Activated naive CD8-positive, alpha-beta T cell treated with anti-CD3 and anti-CD28 coated beads, Interleukin-2, amount 50 U/mL, for 24 hours (primary cell): ENCODE measurements around the gene GRIP1.

ENCODE experiments used
- ATAC-seq: fragments of 150-1000 bp; cut with Tn5 transposase; one replicate; pipeline ENCODE4 v1.10.0; 2021
- DNase-seq: peaks from one replicate; pipeline ENCODE4 v3.0.0; 2021
- H3K27ac Mint-ChIP-seq: one replicate; pipeline ENCODE4 v1.8.0; 2021; ENCODE audit warnings: mild to moderate bottlenecking, mixed read lengths
- H3K27me3 Mint-ChIP-seq: one replicate; pipeline ENCODE4 v1.8.0; 2021; ENCODE audit warnings: mixed read lengths
- H3K36me3 Mint-ChIP-seq: one replicate; pipeline ENCODE4 v1.8.0; 2021; ENCODE audit warnings: low read depth, mixed read lengths
- H3K4me1 Mint-ChIP-seq: one replicate; pipeline ENCODE4 v1.8.0; 2021; ENCODE audit warnings: mixed read lengths
- H3K4me3 Mint-ChIP-seq: one replicate; pipeline ENCODE4 v1.8.0; 2021; ENCODE audit warnings: mild to moderate bottlenecking, moderate library complexity, mixed read lengths
- H3K9me3 Mint-ChIP-seq: one replicate; pipeline ENCODE4 v1.8.0; 2021; ENCODE audit warnings: mixed read lengths

Gene GRIP1

GRCh38 chr12:66707002-66707697 is 28.3 kb upstream of the GRIP1 start:
- no peaks in the 10 kb centered on the region for H3K36me3 Mint-ChIP-seq
- peaks cover 2% of the 10 kb centered on the region for H3K27me3 Mint-ChIP-seq
- no peak for DNase-seq
- no peaks in the 10 kb centered on the region for H3K9me3 Mint-ChIP-seq
- ATAC-seq, result no peak
- H3K4me3 Mint-ChIP-seq, result no peak overlapping the region
- H3K27ac Mint-ChIP-seq, result no peak overlapping the region
- peaks cover 17% of the 10 kb centered on the region for H3K4me1 Mint-ChIP-seq

DNA sequence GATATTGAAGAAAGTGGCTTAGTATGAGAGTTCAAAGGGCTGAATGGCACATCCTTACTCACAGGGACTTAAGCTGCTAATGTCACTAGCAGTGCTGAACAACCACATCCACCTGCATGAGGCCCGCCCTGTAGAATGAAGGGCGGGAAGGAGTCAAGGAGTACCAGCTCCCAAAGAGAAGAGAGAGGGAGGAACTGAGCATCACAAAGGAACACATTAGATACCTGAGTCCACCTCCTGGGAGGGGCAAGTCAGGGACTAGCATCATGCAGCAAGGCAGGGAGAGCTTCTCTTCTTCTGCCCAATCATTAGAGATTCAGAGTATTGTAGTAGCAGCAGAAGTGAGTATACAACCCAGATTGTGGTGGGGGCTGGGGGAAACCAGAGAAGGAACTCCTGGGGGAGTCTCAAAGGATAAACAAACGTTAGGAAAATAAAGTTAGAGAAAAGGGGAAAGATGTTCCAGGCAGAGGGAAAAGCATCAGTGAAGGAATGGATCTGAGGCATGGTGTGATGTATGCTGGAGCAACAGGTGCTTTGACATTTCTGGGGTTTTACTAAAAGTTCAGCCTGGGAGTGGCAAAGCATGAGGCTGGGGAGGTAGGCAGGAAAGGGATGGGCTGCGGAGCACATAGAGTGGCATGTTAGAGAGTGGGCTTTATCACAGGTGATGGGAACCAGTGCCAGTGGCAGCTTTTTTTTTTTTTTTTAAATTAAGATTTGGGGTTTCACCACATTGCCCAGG is 21.0 kb upstream of the GRIP1 start:
- no peaks in the 10 kb centered on the region for H3K9me3 Mint-ChIP-seq
- no peaks in the 10 kb centered on the region for H3K36me3 Mint-ChIP-seq
- peaks cover 21% of the 10 kb centered on the region for H3K4me1 Mint-ChIP-seq
- no peak for DNase-seq
- no peak overlapping the region for H3K27ac Mint-ChIP-seq
- no peak for ATAC-seq
- H3K27me3 Mint-ChIP-seq, result peaks cover 2% of the 10 kb centered on the region
- no peak overlapping the region for H3K4me3 Mint-ChIP-seq

- Mint-ChIP-seq H3K4me1 (peaks cover 21% of the 10 kb centered on the region), H3K36me3 (no peaks in the 10 kb centered on the region), H3K27me3 (no peaks in the 10 kb centered on the region), H3K4me3 (no peak overlapping the region), H3K27ac (no peak overlapping the region), H3K9me3 (no peaks in the 10 kb centered on the region)
- DNase-seq, result no peak
- no peak for ATAC-seq
These were observed 19.7 kb upstream of the GRIP1 start for GRCh38 chr12:66698558-66698957.

DNA sequence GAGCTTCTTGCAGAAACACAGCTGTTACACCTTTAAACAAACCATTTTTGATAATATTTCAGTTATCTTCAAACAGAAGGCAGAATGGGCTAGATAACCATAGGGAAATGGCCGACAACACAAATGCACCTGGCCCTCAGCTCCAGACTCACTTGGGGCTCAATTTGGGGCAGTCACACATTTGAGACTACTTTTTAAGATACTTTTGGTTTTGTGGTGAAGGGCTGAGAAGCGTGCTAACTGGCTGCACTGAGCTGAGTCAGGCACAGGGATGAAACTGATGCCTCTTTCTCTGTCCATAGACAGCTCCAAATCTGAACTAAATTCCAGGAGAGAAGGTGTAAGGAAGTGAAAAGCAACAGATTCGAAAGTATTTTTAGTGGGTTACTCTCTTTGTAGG is 18.5 kb upstream of the GRIP1 start:
- peak; percentile 26 for ATAC-seq
- no peaks in the 10 kb centered on the region for H3K36me3 Mint-ChIP-seq
- no peak for DNase-seq
- no peak overlapping the region for H3K27ac Mint-ChIP-seq
- peaks cover 21% of the 10 kb centered on the region for H3K4me1 Mint-ChIP-seq
- H3K4me3 Mint-ChIP-seq, result no peak overlapping the region
- no peaks in the 10 kb centered on the region for H3K9me3 Mint-ChIP-seq
- H3K27me3 Mint-ChIP-seq, result no peaks in the 10 kb centered on the region

GRCh38 chr12:66694666-66695613 is 16.1 kb upstream of the GRIP1 start:
- ATAC-seq (no peak), DNase-seq (no peak)
- H3K27me3 Mint-ChIP-seq, result no peaks in the 10 kb centered on the region
- peaks cover 23% of the 10 kb centered on the region for H3K4me1 Mint-ChIP-seq
- H3K27ac Mint-ChIP-seq, result no peak overlapping the region
- H3K9me3 Mint-ChIP-seq, result no peaks in the 10 kb centered on the region
- H3K36me3 Mint-ChIP-seq, result no peaks in the 10 kb centered on the region
- no peak overlapping the region for H3K4me3 Mint-ChIP-seq

DNA sequence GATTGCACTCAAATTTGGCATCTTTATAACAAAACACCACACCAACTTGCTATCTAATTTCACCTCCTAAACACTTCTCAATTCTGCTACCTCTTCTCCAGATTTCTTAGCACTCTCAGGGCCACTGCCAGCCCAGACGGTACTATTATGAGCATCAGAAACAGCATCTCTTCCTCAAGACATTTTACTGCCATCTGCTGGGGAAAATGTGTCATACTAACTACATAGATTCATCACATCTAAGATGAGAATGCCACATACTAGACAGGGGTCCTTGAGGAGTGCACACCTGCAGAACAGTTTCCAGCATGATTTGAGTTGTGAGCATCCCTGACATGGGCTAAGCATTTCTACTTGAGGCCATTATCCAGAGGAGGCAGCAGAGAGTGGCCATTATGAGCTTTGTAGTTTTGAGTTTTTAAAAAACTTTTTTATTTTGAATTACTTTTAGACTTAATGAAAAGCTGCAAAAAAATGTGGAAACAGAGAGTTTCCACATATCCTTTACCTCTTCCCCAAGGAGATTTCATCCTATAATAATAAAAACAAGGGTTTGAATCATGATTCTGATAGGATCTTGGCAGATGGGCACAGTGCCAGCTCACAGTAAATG is 15.1 kb upstream of the GRIP1 start:
- H3K27me3 Mint-ChIP-seq, result no peaks in the 10 kb centered on the region
- no peaks in the 10 kb centered on the region for H3K9me3 Mint-ChIP-seq
- H3K27ac Mint-ChIP-seq, result no peak overlapping the region
- no peak overlapping the region for H3K4me3 Mint-ChIP-seq
- ATAC-seq, result peak; percentile 76
- no peak for DNase-seq
- H3K36me3 Mint-ChIP-seq, result no peaks in the 10 kb centered on the region
- peaks cover 18% of the 10 kb centered on the region for H3K4me1 Mint-ChIP-seq

DNA sequence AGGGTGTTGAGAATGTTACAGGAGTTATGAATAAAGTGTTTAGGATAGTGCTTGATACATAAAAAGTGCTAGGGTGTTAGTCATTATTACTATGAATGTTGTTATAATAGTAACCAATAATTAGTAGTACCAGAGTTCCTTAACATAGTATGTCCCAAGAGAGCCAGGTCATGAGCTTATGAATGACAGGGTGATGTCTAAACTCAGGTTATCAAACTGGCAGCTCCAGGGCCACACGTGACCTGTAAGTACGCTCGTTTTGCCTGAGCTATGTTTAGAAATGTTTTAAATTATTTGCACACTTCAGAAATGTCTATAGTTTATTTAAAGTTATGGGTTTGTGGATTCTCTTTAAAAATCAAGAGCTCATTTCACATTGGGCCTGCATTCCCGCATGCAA is 14.1 kb upstream of the GRIP1 start:
- Mint-ChIP-seq H3K27me3 (no peaks in the 10 kb centered on the region), H3K4me1 (peaks cover 8% of the 10 kb centered on the region), H3K36me3 (no peaks in the 10 kb centered on the region), H3K9me3 (no peaks in the 10 kb centered on the region), H3K4me3 (no peak overlapping the region), H3K27ac (no peak overlapping the region)
- no peak for ATAC-seq
- DNase-seq, result no peak

GRCh38 chr12:66692170-66692569 is 13.3 kb upstream of the GRIP1 start:
- no peaks in the 10 kb centered on the region for H3K27me3 Mint-ChIP-seq
- no peaks in the 10 kb centered on the region for H3K9me3 Mint-ChIP-seq
- DNase-seq (no peak), ATAC-seq (no peak)
- peaks cover 2% of the 10 kb centered on the region for H3K4me1 Mint-ChIP-seq
- H3K36me3 Mint-ChIP-seq, result no peaks in the 10 kb centered on the region
- no peak overlapping the region for H3K27ac Mint-ChIP-seq
- no peak overlapping the region for H3K4me3 Mint-ChIP-seq

GRCh38 chr12:66688846-66689439 is 10.1 kb upstream of the GRIP1 start:
- Mint-ChIP-seq H3K4me1 (peaks cover 2% of the 10 kb centered on the region), H3K36me3 (no peaks in the 10 kb centered on the region), H3K9me3 (no peaks in the 10 kb centered on the region), H3K27me3 (no peaks in the 10 kb centered on the region), H3K4me3 (no peak overlapping the region), H3K27ac (no peak overlapping the region)
- ATAC-seq, result no peak
- peak; percentile 27 for DNase-seq

DNA sequence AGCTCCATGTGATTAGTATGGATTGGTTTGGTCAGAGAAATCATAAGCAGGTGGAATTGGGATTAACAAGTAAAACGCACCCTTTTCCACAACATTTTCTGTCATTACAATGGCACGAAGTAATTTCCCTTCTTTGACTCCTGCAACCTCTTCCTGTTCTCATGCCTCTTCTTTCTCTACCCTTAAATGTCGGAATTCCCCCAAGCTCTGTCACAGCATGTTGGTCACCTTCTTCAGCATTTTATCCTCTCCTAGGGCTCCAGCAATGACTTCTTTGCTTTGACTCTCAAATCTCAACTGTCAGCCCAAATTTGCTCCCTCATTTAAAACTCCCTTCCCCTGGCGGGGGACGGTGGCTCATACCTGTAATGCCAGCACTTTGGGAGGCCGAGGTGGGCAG is 5.3 kb upstream of the GRIP1 start:
- H3K27me3 Mint-ChIP-seq, result peaks cover 1% of the 10 kb centered on the region
- ATAC-seq (no peak), DNase-seq (no peak)
- H3K4me1 Mint-ChIP-seq, result no peaks in the 10 kb centered on the region
- H3K36me3 Mint-ChIP-seq, result no peaks in the 10 kb centered on the region
- H3K27ac Mint-ChIP-seq, result no peak overlapping the region
- H3K9me3 Mint-ChIP-seq, result no peaks in the 10 kb centered on the region
- no peak overlapping the region for H3K4me3 Mint-ChIP-seq

- no peaks in the 10 kb centered on the region for H3K9me3 Mint-ChIP-seq
- no peaks in the 10 kb centered on the region for H3K4me1 Mint-ChIP-seq
- no peak overlapping the region for H3K27ac Mint-ChIP-seq
- H3K4me3 Mint-ChIP-seq, result no peak overlapping the region
- ATAC-seq, result no peak
- H3K27me3 Mint-ChIP-seq, result peaks cover 1% of the 10 kb centered on the region
- H3K36me3 Mint-ChIP-seq, result no peaks in the 10 kb centered on the region
- DNase-seq, result no peak
These were observed 4.9 kb upstream of the GRIP1 start for GRCh38 chr12:66683822-66684221.

GRCh38 chr12:66683073-66683472 is 4.2 kb upstream of the GRIP1 start:
- Mint-ChIP-seq H3K27ac (no peak overlapping the region), H3K4me1 (no peaks in the 10 kb centered on the region), H3K9me3 (no peaks in the 10 kb centered on the region), H3K36me3 (no peaks in the 10 kb centered on the region), H3K4me3 (no peak overlapping the region), H3K27me3 (peaks cover 1% of the 10 kb centered on the region)
- no peak for DNase-seq
- no peak for ATAC-seq

GRCh38 chr12:66679461-66680084 is 697 bp upstream of the GRIP1 start:
- H3K4me1 Mint-ChIP-seq, result no peaks in the 10 kb centered on the region
- H3K27me3 Mint-ChIP-seq, result peaks cover 3% of the 10 kb centered on the region
- no peak overlapping the region for H3K4me3 Mint-ChIP-seq
- H3K27ac Mint-ChIP-seq, result no peak overlapping the region
- H3K9me3 Mint-ChIP-seq, result no peaks in the 10 kb centered on the region
- H3K36me3 Mint-ChIP-seq, result no peaks in the 10 kb centered on the region
- no peak for ATAC-seq
- no peak for DNase-seq

DNA sequence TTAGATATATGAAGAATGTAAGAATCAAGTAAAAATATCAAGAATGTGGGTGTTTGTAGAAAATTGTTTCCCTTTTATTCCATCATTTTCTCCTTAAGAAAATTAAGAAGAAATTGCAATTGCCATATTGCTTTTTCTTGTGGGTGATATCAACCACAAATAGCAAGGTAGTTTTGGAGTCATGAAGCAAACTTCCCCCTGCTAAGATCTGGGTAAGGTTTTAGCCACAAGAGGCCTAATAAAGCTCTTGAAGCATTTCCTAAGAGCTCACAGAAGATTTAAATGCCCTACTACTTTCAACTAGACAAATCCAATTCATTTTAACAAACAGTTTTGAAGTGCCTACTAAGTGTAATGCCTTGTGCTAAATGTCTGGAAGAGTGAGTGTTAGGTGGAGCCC is 2.6 kb downstream of the GRIP1 start:
- Mint-ChIP-seq H3K9me3 (no peaks in the 10 kb centered on the region), H3K27ac (no peak overlapping the region), H3K36me3 (no peaks in the 10 kb centered on the region), H3K4me1 (no peaks in the 10 kb centered on the region), H3K4me3 (no peak overlapping the region), H3K27me3 (peaks cover 5% of the 10 kb centered on the region)
- ATAC-seq (no peak), DNase-seq (no peak)
